Loucy (cell line): Measurements from ENCODE around the gene WSCD1.

ENCODE experiments used
- EZH2phosphoT487 ChIP-seq: fragments of 200-600 bp; IDR thresholded peaks from 2 replicates; pipeline ENCODE4 v1.6.1; 2018; ENCODE audit warnings: antibody characterized with exemption, mild to moderate bottlenecking, moderate library complexity, borderline replicate concordance
- TF ChIP-seq, protein P1 (sequence below): fragments of 200-600 bp; sonication (generic); conservative IDR thresholded peaks from 2 replicates; pipeline ENCODE4 v1.5.1; 2014; ENCODE audit warnings: mild to moderate bottlenecking, antibody characterized with exemption, low read length

DNA sequence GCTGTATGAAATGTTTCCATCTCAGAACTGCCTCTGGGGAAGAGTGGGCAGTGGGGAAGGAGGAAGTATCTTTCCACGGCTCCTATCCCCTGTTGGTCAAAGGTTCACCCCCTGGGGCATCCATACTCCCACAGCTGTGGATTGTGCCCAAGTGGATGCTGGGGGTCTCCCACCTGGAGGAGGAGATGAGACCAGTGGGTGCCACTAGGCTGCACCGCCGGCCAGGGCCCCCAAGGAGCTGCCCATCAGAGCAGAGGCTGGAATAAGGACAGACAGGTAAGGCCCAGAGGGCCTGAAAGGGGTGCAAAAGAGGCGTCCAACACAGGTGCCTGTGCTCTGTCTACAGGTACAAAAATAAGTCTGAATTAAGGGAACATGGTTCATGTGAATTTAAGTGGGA lies 87.5 kb downstream of the WSCD1 start:
- TF ChIP-seq, protein P1, sequence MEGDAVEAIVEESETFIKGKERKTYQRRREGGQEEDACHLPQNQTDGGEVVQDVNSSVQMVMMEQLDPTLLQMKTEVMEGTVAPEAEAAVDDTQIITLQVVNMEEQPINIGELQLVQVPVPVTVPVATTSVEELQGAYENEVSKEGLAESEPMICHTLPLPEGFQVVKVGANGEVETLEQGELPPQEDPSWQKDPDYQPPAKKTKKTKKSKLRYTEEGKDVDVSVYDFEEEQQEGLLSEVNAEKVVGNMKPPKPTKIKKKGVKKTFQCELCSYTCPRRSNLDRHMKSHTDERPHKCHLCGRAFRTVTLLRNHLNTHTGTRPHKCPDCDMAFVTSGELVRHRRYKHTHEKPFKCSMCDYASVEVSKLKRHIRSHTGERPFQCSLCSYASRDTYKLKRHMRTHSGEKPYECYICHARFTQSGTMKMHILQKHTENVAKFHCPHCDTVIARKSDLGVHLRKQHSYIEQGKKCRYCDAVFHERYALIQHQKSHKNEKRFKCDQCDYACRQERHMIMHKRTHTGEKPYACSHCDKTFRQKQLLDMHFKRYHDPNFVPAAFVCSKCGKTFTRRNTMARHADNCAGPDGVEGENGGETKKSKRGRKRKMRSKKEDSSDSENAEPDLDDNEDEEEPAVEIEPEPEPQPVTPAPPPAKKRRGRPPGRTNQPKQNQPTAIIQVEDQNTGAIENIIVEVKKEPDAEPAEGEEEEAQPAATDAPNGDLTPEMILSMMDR: no peak
- no peak for TF ChIP-seq EZH2phosphoT487
